ENCODE results near the gene CASP9.

- TF ChIP-seq, protein P1, sequence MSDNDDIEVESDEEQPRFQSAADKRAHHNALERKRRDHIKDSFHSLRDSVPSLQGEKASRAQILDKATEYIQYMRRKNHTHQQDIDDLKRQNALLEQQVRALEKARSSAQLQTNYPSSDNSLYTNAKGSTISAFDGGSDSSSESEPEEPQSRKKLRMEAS (CRISPR knock-in tag; IDR thresholded peaks at IDR 0.05), result no peak
- TF ChIP-seq CTCF (IDR thresholded peaks at IDR 0.05), result no peak
- no peak for TF ChIP-seq NR3C1 (CRISPR knock-in tag; conservative IDR thresholded peaks at IDR 0.05; ENCODE audit: low read depth)
Observed at GRCh38 chr1:15509586-15509985, 14.4 kb downstream of the CASP9 start.
